SK-N-MC (cell line): ENCODE results near the gene PARVA.

Source experiments
- EZH2 ChIP-seq: fragments of 200-600 bp; sonication (generic); IDR thresholded peaks from one replicate; pipeline ENCODE4 v1.6.1; 2017; ENCODE audit warnings: antibody characterized with exemption
- POLR2AphosphoS5 ChIP-seq: IDR thresholded peaks from 2 replicates; pipeline ENCODE4 v1.6.1; 2012; ENCODE audit warnings: mild to moderate bottlenecking, low read depth, low read length, borderline replicate concordance

GRCh38 chr11:12376259-12377081 lies 901 bp upstream of the PARVA start:
- TF ChIP-seq POLR2AphosphoS5 (no peak), EZH2 (no peak)
